ENCODE results near the gene FOXP4. TPM values are rescaled to one million over a fixed set of nuclear protein-coding genes. Genes with fewer than 3 reads are reported as not detected.

The FOXP4 gene
- total and polyA plus RNA-seq, 4 donors: 2.5 to 16.0 (median 4.3) TPM

DNA sequence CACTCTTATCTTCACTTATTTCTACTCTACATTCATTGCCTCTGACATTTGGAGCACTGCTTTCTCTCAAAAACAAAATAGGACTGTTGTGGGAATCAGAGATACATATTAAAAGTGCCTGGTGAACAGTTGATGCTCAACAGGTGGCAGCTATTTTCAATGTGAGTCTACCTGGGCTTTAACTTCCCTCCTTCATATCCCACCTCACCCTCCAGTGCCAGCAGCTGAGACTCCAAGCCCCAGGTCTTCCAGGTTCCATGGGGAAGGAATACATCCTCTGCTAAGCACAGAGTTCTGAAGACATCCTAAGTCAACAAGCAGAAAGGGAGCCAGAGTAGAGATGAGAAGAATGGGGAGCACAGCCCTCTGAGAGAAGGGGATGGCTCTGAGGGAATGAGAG is 7.0 kb upstream of the FOXP4 start:
- no peak overlapping the region for H3K27ac ChIP-seq (ENCODE audit: low read depth in 1 of 2, low read length in 2 of 2)
- H3K36me3 ChIP-seq (ENCODE audit: control insufficient read depth in 4 of 4, insufficient read depth in 3 of 4, low read depth in 1 of 4, low read length in 3 of 4): no peaks in the 10 kb centered on the region
- H3K9me3 ChIP-seq (ENCODE audit: control insufficient read depth in 4 of 4, low read length in 3 of 4): no peaks in the 10 kb centered on the region
- TF ChIP-seq, protein P1, sequence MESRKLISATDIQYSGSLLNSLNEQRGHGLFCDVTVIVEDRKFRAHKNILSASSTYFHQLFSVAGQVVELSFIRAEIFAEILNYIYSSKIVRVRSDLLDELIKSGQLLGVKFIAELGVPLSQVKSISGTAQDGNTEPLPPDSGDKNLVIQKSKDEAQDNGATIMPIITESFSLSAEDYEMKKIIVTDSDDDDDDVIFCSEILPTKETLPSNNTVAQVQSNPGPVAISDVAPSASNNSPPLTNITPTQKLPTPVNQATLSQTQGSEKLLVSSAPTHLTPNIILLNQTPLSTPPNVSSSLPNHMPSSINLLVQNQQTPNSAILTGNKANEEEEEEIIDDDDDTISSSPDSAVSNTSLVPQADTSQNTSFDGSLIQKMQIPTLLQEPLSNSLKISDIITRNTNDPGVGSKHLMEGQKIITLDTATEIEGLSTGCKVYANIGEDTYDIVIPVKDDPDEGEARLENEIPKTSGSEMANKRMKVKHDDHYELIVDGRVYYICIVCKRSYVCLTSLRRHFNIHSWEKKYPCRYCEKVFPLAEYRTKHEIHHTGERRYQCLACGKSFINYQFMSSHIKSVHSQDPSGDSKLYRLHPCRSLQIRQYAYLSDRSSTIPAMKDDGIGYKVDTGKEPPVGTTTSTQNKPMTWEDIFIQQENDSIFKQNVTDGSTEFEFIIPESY (IDR thresholded peaks at IDR 0.05): no peak
- TF ChIP-seq FOXA1 (IDR thresholded peaks at IDR 0.05): no peak
- TF ChIP-seq HNF4A (conservative IDR thresholded peaks at IDR 0.05): no peak
- TF ChIP-seq JUND (IDR thresholded peaks at IDR 0.05): no peak
- no peak for TF ChIP-seq EGR1 (IDR thresholded peaks at IDR 0.05; ENCODE audit: low read depth in 2 of 2)
- TF ChIP-seq NR2F2 (IDR thresholded peaks at IDR 0.05): no peak
- TF ChIP-seq, protein P2, sequence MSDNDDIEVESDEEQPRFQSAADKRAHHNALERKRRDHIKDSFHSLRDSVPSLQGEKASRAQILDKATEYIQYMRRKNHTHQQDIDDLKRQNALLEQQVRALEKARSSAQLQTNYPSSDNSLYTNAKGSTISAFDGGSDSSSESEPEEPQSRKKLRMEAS (IDR thresholded peaks at IDR 0.05): no peak
- TF ChIP-seq, protein P3, sequence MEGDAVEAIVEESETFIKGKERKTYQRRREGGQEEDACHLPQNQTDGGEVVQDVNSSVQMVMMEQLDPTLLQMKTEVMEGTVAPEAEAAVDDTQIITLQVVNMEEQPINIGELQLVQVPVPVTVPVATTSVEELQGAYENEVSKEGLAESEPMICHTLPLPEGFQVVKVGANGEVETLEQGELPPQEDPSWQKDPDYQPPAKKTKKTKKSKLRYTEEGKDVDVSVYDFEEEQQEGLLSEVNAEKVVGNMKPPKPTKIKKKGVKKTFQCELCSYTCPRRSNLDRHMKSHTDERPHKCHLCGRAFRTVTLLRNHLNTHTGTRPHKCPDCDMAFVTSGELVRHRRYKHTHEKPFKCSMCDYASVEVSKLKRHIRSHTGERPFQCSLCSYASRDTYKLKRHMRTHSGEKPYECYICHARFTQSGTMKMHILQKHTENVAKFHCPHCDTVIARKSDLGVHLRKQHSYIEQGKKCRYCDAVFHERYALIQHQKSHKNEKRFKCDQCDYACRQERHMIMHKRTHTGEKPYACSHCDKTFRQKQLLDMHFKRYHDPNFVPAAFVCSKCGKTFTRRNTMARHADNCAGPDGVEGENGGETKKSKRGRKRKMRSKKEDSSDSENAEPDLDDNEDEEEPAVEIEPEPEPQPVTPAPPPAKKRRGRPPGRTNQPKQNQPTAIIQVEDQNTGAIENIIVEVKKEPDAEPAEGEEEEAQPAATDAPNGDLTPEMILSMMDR (IDR thresholded peaks at IDR 0.05; ENCODE audit: low read depth, low read length, missing input control): no peak
- TF ChIP-seq, protein P4, sequence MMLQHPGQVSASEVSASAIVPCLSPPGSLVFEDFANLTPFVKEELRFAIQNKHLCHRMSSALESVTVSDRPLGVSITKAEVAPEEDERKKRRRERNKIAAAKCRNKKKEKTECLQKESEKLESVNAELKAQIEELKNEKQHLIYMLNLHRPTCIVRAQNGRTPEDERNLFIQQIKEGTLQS (IDR thresholded peaks at IDR 0.05): no peak
- TF ChIP-seq TAF1 (conservative IDR thresholded peaks at IDR 0.05): no peak
- TF ChIP-seq GABPA (IDR thresholded peaks at IDR 0.05 in 1 of 2, conservative IDR thresholded peaks at IDR 0.05 in 1 of 2): no peak
- no peak for TF ChIP-seq RXRA (IDR thresholded peaks at IDR 0.05)
- no peak for TF ChIP-seq FOXA2 (IDR thresholded peaks at IDR 0.05)
- no peak for TF ChIP-seq YY1 (IDR thresholded peaks at IDR 0.05)
- no peak for TF ChIP-seq HNF4G (IDR thresholded peaks at IDR 0.05)
- no peak for TF ChIP-seq SP1 (IDR thresholded peaks at IDR 0.05)
- peaks cover 0 to 3% (median 0%) of the 10 kb centered on the region in 4 donors for H3K27me3 ChIP-seq (ENCODE audit: control insufficient read depth in 4 of 4, insufficient read depth in 4 of 4, low read length in 3 of 4)
- H3K4me3 ChIP-seq (ENCODE audit: low read depth in 1 of 3, low read length in 3 of 3): no peak overlapping the region
- no peak overlapping the region for H3K9ac ChIP-seq (ENCODE audit: low read depth in 1 of 2, low read length in 2 of 2)
- DNase-seq (ENCODE audit: low spot score): no peak
- H3K4me1 ChIP-seq (ENCODE audit: control insufficient read depth in 4 of 4, insufficient read depth in 4 of 4, low read length in 3 of 4): peaks cover 5 to 20% (median 11%) of the 10 kb centered on the region in 4 donors

DNA sequence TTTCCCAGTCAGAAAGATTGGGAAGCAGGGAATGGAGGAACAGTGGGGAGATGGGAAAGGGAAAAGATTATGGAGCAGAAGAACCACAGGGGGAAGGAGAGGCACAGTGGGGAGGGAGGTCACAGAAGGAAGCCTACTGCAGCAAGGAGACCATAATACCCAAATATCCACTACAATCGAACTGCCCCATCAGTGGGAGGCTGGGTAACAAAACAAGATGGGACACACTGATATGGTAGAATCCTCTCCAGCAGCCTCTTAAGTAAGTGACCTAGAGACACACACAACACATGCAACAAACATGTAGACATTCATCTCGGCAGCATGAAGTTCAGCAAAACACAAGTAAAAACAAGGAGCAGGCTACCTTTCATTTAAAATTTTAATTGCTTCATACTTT is 4.8 kb upstream of the FOXP4 start:
- H3K36me3 ChIP-seq (ENCODE audit: control insufficient read depth in 4 of 4, insufficient read depth in 3 of 4, low read depth in 1 of 4, low read length in 3 of 4): no peaks in the 10 kb centered on the region
- no peaks in the 10 kb centered on the region for H3K27me3 ChIP-seq (ENCODE audit: control insufficient read depth in 4 of 4, insufficient read depth in 4 of 4, low read length in 3 of 4)
- no peak overlapping the region for H3K4me3 ChIP-seq (ENCODE audit: low read depth in 1 of 3, low read length in 3 of 3)
- WGBS: 92% methylated on average over 2 of the region's 2 CpGs
- H3K4me1 ChIP-seq (ENCODE audit: control insufficient read depth in 4 of 4, insufficient read depth in 4 of 4, low read length in 3 of 4): peaks cover 5 to 29% (median 19%) of the 10 kb centered on the region in 4 donors
- DNase-seq (ENCODE audit: low spot score): no peak
- H3K9ac ChIP-seq (ENCODE audit: low read depth in 1 of 2, low read length in 2 of 2): no peak overlapping the region
- TF ChIP-seq, protein P2 (IDR thresholded peaks at IDR 0.05): no peak
- TF ChIP-seq RXRA (IDR thresholded peaks at IDR 0.05) (no peak), HNF4A (conservative IDR thresholded peaks at IDR 0.05) (no peak), EGR1 (IDR thresholded peaks at IDR 0.05; ENCODE audit: low read depth in 2 of 2) (no peak), SP1 (IDR thresholded peaks at IDR 0.05) (no peak), FOXA1 (IDR thresholded peaks at IDR 0.05) (no peak), NR2F2 (IDR thresholded peaks at IDR 0.05) (no peak)
- TF ChIP-seq, protein P5, sequence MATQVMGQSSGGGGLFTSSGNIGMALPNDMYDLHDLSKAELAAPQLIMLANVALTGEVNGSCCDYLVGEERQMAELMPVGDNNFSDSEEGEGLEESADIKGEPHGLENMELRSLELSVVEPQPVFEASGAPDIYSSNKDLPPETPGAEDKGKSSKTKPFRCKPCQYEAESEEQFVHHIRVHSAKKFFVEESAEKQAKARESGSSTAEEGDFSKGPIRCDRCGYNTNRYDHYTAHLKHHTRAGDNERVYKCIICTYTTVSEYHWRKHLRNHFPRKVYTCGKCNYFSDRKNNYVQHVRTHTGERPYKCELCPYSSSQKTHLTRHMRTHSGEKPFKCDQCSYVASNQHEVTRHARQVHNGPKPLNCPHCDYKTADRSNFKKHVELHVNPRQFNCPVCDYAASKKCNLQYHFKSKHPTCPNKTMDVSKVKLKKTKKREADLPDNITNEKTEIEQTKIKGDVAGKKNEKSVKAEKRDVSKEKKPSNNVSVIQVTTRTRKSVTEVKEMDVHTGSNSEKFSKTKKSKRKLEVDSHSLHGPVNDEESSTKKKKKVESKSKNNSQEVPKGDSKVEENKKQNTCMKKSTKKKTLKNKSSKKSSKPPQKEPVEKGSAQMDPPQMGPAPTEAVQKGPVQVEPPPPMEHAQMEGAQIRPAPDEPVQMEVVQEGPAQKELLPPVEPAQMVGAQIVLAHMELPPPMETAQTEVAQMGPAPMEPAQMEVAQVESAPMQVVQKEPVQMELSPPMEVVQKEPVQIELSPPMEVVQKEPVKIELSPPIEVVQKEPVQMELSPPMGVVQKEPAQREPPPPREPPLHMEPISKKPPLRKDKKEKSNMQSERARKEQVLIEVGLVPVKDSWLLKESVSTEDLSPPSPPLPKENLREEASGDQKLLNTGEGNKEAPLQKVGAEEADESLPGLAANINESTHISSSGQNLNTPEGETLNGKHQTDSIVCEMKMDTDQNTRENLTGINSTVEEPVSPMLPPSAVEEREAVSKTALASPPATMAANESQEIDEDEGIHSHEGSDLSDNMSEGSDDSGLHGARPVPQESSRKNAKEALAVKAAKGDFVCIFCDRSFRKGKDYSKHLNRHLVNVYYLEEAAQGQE (IDR thresholded peaks at IDR 0.05): no peak
- TF ChIP-seq, protein P1 (IDR thresholded peaks at IDR 0.05): no peak
- H3K9me3 ChIP-seq (ENCODE audit: control insufficient read depth in 4 of 4, low read length in 3 of 4): no peaks in the 10 kb centered on the region
- no peak overlapping the region for H3K27ac ChIP-seq (ENCODE audit: low read depth in 1 of 2, low read length in 2 of 2)

Measured in liver (tissue), 9 donors.